22Rv1 (cell line): ENCODE results near the gene GAPDH.
A peak's percentile ranks its signal among the peaks of the same experiment; 100 is the strongest.

Experiments
- H3K27ac ChIP-seq: fragments of 450-650 bp; 2 replicates; pipeline ENCODE4 v1.5.1; 2017
- CTCF ChIP-seq: fragments of 450-650 bp; IDR thresholded peaks from 2 replicates; pipeline ENCODE4 v1.5.1; 2017; ENCODE audit warnings: mild to moderate bottlenecking
- ZFX ChIP-seq: fragments of 450-650 bp; IDR thresholded peaks from 2 replicates; pipeline ENCODE4 v1.6.1; 2017; ENCODE audit warnings: antibody characterized with exemption, borderline replicate concordance

GAPDH gene

GRCh38 chr12:6535697-6535946 is 1.3 kb downstream of the GAPDH start:
- TF ChIP-seq CTCF, result no peak
- no peak for TF ChIP-seq ZFX
- peak overlapping the region; percentile 99 for H3K27ac ChIP-seq

- no peak for TF ChIP-seq CTCF
- no peak for TF ChIP-seq ZFX
- H3K27ac ChIP-seq, result peak overlapping the region; percentile 99
Measured at GRCh38 chr12:6535960-6536847, 1.9 kb downstream of the GAPDH start.

- no peak for TF ChIP-seq ZFX
- TF ChIP-seq CTCF, result no peak
- H3K27ac ChIP-seq, result peak overlapping the region; percentile 99
Measured at GRCh38 chr12:6536894-6537579, 2.7 kb downstream of the GAPDH start.

GRCh38 chr12:6537580-6538419 is 3.5 kb downstream of the GAPDH start:
- peak; percentile 99 for TF ChIP-seq CTCF
- H3K27ac ChIP-seq, result peak overlapping the region; percentile 99

GRCh38 chr12:6538420-6539313 is 4.3 kb downstream of the GAPDH start:
- TF ChIP-seq ZFX, result no peak
- TF ChIP-seq CTCF, result no peak
- H3K27ac ChIP-seq, result peak overlapping the region; percentile 99

- TF ChIP-seq ZFX, result no peak
- TF ChIP-seq CTCF, result no peak
- peak overlapping the region; percentile 99 for H3K27ac ChIP-seq
Measured at GRCh38 chr12:6539314-6539682, 5.0 kb downstream of the GAPDH start.
